GM19239 (cell line): ENCODE measurements around the gene ELL.

Experiments
- DNase-seq: peaks from one replicate; pipeline ENCODE4 v3.0.0; 2011; ENCODE audit warnings: low spot score; ENCODE audit not compliant: insufficient read length
- FAIRE-seq: peaks from 2 replicates; lab custom pipeline; 2011; peaks lifted over from hg19 to GRCh38; lab: Jason Lieb, UNC

ELL gene

DNA sequence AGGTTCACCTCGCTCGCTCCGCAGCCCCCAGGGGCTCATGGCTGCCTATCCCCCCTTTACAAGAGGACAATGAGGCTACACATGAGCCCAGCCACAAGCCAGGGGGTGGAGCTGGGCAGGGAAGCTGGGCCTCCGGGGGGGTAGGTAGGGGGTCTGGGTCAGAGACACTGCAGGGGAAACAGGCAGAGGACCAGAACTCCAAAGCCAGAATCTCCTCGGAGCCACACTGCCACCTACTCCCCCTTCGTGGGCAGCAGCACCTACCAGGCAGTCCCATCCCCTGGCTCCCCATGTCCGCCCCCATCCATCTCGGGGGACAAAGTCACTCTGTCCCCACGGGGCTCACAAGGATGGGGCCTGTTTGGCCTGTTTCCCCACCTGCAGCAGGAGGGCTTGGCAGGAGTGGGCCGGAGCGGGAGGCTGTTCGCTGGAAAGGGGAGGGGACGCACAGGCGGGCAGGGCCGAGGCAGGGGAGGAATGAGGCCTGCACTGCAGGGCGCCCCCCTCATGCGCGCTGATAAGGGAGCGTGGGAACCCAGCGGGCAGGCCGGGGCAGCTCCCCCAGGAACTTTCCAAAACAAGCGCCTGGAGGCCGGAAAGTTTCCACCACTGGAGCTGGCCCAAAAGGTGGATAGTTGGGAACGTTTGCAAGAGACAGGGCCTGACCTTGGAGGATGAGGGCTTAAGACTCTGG, 83.4 kb downstream of the ELL start:
- DNase-seq: no peak

DNA sequence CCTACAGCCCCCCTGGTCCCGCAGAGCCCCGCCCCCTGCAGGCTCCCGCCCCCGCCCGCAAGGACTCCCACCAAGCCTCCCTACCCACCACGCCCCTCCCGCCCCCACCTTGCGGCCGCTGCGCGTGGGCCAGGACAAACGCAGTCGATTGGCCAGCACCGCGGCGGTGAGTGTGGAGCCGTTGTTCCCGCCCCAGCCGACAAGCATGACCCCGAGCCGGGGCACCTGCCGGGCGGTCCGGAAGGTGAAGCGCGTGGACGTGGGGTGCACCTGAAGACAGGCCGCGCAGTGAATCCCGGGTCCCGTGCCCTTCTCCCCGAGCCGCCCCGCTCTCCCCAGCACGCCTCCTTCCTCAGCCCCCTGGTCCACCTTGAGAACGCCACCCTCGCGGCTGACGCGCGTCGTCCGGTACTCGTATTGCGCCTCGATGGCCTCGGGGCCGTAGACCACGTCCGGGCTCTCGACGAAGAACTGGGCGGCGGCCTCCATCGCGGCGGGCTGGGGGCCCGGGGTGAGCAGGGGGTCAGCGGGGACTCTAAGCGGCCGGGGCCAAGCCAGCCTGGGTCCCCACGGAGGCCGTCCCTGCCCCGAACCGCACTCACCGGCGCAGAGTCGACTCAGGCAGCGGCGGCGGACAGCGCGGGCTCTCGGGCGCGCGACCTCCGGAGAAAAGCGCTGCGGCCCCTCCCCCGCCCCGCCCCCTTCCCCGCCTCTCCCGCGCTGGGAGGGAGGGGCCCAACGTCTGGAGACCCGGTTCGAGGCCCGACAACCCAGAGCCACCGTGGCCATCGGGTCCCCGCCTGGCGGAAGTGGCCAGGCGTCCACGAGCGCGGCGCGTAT, 84.2 kb downstream of the ELL start, which contains the start of gene ISYNA1:
ISYNA1 (minus strand) TSS at position 643 of the 840 bp plus-strand sequence; CDS start at position 489, 154 bp downstream.
- FAIRE-seq: no peak
- DNase-seq: no peak

More for the DNA sequence above, 83.4 kb downstream of the ELL start:
- FAIRE-seq: no peak

DNA sequence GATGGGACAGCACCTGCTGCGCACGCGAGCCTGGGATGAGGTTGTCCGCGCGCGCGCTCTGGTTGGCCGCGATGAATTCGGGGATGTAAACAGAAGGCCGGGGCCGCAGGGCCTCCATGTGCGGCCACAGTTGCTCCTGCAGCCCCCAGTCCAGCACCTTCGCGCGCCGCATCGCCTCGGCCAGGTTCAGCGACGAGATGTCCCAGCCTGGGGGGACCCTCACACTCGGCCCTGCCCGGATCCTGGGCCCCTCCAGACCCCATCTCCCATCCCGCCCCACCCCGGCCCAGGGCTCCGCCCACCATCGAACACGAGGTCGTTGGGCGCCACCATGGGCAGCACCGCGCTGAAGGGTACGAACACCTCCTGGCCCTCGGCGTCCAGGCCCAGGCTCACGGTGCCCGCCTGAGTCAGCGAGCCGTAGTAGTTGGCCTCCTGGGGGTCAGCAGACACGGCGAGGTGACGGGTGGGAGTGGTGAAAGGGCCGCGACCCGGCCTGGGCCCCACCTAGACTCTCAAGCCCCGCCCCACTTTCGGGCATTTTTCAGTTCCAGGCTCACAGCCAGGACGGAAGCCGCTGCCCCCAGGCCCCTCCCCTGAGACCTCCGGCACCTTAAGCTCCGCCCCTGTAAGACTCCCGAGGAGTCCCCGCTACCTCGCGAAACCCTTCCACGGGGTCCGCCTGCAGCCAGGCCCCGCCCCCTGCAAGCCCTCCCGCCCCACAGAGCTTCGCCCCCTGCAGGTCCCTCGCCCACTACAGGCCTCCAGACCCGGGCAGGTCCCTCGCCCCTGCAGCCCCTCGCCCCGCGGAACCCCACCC, 85.0 kb downstream of the ELL start:
- FAIRE-seq: peak; percentile 74
- DNase-seq: peak; percentile 99

DNA sequence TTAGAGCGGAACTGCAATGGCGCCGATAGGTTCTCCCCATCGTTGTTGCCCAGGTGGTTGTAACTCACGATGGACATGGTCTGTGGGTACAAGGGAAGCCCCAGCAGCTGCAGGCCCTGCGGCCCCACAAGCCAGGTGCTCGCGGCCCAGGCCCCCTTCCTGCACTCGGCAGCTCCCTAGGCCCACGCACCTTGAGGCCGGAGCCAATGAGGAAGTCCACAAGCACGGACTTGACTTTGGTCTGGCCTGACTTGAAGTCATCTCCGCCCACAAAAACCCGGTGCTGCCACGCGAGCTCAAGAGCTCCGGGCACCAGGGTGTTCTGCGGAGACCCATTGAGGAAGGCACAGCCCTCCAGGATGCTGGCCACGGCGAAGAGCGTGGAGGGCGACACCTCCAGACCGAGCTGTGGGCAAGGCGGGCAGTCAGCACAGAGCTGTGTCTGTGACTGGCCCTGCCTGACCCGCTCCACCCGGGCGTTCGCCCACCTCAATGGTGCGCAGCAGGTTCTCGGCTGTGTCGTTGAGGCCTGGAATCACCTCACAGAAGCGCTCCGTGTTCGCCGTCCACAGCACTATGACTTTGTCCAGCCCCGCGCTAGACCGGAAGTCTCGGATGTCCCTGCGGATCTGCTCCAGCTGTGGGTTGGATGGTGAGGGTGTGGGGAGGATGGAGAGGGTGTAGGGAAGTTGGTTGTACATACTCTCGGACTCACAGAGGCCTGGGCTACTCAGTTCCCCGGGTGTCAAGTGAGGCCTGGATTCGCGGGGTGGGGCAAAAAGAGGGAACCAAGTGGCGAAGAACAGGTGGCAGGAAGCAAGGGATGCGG, 85.8 kb downstream of the ELL start:
- DNase-seq (no peak), FAIRE-seq (no peak)

DNA sequence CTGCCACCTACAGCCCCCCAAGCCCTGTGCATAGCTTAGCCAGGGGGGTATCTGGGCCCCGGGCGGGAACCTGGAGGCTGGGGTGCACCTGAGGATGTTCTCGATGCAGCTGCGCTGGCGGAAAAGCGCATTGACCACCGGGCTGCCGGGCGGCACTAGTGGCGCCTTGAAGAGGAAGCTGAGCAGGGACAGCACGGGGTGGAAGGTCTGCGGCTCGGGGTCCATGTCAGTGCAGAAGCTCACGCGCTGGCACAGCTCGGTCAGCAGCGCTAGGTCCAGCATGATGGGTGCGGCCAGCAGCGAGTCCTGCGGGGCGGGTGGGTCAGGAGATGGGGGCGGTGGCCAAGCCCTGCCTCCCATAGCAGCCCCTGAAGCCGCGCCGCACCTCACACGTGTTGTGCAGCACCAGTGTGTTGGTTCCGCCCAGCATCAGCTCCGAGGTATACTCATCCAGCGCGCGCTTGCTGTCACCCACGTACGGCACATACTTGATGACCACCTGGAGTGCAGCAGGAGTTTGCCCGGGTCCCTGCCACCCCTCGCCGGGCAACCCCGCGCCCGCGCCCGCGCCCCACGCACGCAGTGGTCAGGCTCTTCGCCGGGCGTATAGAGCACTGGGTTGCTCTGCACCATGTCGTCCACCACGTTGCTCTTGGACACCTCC, 86.6 kb downstream of the ELL start:
- DNase-seq: no peak
- no peak for FAIRE-seq

DNA sequence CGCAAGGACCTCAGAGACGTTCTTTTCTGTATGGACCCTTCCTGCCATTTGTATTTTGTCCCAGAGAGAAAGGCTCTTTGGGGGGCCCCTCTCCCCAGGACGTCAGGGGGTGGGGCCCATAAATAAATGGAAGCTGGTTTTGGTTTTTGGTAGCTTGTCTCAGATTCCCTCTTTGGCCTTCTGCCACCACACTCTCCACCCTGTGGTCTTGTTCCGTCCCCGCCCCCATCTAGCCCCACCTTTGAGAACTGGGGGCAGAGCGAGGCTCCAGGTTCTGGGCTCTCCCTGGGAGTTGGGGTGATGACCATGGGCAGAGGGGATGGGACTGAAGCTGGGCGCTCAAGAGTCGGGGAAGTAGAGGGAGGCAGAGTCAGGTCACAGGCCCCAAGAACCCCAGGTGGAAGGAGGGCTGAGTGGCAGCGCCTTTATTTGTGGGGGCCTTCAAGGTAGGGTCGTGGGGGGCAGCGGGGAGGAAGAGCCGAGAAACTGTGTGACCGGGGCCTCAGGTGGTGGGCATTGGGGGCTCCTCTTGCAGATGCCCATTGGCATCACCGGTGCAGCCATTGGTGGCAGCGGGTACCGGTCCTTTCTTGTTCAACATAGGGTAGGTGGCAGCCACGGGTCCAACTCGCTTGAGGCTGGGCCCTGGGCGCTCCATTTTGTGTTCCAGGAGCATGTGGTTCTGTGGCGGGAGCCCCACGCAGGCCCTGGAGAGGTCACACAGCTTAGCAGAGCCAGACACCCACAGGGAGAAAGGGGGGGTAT, 87.3 kb downstream of the ELL start:
- FAIRE-seq: no peak
- DNase-seq: no peak

DNA sequence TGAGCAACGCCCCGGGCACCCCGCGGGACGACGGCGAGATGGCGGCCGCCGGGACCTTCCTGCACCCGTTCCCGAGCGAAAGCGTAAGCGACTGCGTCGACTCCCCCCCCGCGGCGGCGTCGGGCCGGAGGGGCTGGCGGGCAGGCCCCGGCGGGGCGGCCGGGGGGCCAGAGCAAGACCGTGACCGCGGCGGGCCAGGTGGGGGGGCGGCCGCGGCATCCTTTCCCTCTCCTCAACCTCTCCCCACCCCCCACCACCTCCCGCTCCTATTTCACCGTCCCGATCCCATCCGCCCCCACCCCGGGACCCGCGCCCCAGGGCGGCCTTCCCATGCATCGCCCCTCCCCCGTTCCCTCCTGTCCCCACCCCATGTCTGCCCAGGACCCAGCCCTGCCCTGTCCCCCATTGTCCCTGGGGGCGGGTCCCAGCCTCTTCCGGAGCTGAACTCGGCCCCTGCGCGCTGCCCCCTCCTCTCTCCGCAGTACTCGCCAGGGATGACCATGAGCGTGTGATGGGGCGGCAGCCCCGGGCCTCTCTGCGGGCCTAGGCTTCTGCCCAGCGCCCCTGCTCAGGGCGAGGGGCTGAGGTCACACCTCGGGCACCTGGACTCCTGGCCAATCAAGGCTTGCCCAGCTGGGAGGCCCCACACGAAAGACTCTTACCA, 88.0 kb downstream of the ELL start:
- DNase-seq (no peak), FAIRE-seq (peak; percentile 83)

DNA sequence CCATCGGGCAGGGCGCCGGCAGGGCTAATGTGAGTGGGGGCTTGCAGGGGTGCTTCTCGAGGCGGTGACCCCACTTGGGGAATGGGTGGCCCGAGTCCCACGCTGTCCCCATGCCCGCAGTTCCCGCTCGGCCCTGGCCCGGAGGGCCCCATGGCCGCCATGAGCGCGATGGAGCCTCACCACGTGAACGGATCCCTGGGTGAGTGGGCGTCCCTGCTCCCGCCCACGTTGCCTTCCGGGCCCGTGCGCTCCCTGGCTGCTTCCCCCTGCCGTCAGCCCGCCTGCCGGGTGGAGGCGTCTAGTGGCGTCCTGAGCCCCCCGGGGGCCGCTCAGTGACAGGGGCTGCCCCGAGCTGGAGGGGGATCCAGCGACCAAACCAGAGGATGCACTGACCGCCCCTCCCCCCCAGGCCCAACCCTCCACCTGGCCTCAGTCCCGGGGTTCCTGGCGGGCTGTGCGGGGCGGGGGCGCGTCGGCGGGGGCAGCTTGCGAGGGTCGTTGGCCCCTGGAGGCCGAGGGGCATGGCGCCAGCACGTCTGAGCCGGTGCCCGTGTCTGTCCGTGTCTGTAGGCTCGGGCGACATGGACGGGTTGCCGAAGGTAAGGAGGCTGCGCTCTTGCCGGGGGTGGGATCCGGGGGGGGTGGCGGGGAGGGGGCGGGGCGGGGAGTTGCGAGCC, 88.7 kb downstream of the ELL start:
- DNase-seq (no peak), FAIRE-seq (peak; percentile 86)

DNA sequence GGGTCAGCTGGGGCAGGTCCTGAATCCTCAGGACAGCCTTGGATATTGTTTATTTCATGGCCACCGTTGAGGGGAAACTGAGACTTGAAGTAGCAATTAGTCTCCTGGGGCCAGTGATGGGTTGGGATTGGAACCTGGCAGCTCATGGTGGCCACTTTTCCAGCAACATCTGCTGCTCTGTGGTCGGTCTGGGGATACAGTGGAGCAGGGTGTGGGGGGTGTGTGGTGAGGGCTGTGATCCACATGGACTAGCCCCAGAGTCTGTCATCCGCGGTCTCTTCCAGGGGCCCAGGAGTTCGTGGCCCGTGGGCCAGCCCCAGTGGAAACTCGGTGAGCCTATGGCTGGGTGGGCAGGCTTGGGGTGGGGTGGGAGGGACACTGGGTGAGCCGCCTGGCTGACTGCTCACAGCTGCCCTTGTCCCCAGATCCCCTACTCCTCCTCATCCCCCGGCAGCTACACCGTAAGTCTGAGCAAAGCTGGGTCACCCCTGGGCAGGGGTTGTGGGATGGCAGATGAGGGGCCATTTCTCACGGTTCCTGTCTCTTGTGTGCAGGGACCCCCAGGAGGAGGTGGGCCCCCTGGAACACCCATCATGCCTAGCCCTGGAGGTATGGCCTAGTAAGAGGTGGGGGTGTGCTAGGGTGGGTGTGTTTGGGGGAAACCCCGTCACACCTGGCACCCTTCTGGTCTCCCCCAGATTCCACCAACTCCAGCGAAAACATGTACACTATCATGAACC, 89.4 kb downstream of the ELL start:
- DNase-seq (no peak), FAIRE-seq (no peak)

DNA sequence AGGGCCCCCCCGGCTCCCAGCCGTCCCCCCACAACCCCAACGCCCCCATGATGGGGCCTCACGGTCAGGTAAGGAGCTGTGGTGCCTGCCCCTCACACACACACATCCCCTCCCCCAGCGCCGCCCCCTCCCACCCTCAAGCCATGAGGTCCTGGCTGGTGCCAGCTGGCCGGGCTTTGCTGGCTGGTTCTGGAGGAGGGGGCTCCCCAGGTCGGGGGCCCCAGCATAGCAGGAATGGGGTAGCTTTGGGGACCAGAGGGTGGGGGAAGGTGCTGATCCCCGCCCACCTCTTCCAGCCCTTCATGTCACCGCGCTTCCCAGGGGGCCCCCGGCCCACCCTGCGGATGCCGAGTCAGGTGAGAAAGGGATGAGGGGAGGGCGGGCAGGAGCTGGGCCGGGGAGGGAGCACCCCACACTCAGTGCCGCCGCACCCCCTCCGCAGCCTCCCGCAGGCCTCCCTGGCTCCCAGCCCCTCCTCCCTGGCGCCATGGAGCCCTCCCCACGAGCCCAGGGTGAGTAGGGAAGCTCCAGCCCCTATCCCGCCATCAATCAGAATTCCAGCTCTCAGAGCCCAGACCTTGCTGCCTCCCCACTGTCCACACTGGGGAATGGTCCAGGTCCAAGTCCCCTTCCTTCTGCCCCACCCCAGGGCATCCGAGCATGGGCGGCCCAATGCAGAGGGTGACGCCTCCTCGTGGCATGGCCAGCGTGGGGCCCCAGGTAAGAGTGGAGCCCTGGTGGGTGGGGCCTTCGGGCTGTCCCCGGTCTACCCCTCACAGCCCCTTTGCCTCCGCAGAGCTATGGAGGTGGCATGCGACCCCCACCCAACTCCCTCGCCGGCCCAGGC, 90.3 kb downstream of the ELL start:
- FAIRE-seq: no peak
- DNase-seq: no peak

DNA sequence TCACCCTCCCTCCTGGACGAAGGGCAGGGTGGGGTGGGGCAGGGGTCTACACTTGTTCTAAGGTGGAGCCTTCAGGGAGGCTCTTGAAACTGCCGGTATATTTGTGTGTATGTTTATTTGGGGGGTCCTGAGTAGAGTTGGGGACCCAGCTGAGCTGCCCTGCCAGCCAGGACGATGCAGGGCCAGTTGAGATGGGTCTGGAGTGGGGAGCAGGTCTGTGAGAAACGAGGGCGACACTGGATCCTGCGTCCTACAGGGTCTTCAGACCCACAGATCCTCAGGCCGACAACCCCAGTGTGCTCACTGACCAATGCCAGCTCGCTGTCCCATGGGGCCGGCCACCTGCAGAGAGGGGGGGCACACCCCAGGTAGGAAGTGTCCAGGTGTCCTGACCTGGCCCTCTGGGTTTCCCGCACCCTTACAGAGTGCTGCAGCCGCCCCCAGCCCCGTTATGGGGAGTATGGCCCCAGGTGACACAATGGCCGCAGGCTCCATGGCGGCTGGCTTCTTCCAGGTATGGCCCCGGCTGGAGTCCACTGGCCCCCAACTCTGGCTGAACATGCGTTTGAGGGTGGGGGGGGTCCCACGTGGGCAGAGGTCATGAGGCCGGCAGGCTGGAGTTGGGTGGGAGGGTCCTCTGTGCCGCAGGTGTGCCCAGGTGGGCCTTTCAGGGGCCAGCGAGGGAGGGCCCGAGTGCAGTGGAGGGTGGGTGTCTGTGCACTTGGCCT, 91.3 kb downstream of the ELL start:
- DNase-seq (no peak), FAIRE-seq (no peak)

DNA sequence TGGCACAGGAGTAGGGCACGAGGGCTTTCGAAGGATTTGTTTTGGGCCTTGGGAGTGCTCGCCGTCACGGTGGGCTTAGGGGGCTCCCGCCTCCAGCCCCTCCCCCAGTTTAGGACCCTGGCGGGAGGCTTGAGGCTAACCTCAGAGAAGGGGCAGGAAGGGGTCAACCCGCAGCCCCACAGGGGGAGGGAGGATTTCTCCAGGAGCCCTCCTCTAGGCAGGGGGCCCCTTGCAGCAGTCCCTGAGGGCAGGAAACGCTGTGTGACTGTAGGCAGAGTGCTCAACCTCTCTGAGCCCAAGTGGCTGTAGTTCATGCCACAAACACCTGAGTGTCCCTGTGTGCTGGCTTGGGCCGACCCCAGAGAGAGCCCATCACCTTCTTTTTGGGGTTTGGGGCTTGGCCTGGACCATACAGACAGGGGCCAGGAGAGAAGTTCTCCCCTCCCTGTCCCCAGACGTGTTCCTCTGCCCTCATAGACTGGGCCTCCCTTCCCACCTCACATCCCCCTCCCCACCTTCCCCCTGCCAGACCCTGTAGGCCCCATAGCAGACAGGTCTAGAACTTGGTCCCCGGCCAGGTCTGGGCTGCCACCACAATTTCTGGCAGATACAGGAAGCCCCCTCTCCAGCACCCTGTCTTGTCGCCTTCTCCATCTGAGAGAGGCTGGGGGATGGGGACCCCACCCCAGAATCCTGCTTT, 92.0 kb downstream of the ELL start:
- FAIRE-seq: peak; percentile 56
- no peak for DNase-seq

DNA sequence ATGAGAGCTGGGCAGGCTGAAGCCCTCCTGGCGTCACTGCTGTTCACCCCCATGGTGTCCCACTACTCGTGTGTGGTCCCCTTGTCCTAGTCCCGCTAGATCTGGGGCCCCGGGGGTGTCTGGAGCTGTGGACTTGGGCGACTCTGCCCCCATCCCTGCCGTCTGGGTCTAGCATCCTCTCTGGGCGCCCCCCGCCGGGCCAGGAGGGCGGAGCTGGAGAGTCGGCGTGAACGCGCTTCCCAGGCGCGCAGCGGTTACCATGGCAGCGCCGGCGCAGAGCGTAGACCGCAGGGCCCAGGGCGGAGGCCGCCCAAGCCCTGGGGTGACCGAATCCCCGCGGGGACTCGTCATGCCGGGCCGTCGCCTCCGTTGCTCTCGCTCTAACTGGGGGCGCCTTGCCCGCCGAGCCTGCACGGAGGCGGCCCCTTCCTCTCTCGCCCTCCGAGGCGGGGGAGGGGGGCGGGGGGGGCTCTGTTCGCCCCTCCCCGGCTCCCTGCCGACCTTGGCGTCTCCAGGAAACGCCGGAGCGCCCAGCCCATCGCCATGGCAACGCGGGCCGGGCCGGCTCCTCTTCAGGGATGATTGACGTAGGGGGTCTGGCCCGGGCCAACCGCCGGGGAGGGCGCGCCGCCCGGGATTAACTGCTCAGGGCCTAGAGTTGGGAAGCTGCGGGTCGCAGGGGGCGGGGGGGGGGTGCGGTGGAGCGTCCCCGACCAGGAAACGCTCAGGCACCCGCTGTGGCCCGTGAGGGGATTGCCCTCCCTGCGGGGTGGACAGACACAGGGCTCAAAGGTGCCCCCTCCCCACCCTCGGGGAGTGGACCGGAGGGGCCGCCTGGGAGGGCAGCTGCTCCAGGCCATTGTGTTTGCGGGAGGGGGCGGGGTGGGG, 92.8 kb downstream of the ELL start:
- FAIRE-seq (peak; percentile 87), DNase-seq (peak; percentile 93)
